ENCODE results near the gene FAM13C. TPM values are rescaled to one million over a fixed set of nuclear protein-coding genes. Genes with fewer than 3 reads are reported as not detected.

FAM13C gene
- total and polyA plus RNA-seq, 2 of the 13 experiments (the other 11 are each of a cell fraction or from before 2014, with no cell fraction given) = 0.07 to 0.26 TPM

GRCh38 chr10:59376846-59377245 lies 14.5 kb upstream of the FAM13C start (continued):
- TF ChIP-seq ZNF350 (CRISPR knock-in tag; IDR thresholded peaks at IDR 0.05; ENCODE audit: borderline replicate concordance, low read depth) (no peak), HOXA9 (CRISPR knock-in tag; IDR thresholded peaks at IDR 0.05; ENCODE audit: borderline replicate concordance) (no peak)

DNA sequence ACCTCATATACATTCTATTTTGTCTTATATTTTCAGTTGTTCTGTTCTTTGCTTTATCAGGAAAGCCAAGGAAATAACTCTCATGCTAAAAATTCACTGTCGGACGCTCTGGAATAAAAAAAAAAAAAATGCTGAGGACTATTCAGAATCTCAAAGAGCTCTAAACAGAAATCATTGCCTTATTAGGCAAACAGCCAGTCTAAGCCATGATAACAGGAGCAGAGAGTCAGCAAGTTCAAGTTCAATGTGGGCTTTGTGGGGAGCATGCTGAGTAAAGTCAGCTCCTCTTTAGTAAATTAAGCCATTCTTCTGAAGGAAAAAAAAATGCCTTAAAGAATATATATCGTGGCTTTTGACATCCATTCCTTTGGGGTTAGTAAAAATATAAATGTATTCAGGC lies 13.6 kb upstream of the FAM13C start:
- Histone ChIP-seq H3K9me3 (ENCODE audit: low read length) (no peaks in the 10 kb centered on the region), H3K4me1 (ENCODE audit: insufficient read depth, low read length) (no peaks in the 10 kb centered on the region), H3K9ac (ENCODE audit: insufficient read depth, low read depth, low read length) (no peak overlapping the region), H3K4me3 (replicated peaks in 1 of 3; ENCODE audit: insufficient read depth in 1 of 3, low read depth in 2 of 3, low read length in 3 of 3) (no peak overlapping the region), H4K20me1 (ENCODE audit: insufficient read depth, low read length) (no peaks in the 10 kb centered on the region), H2AFZ (ENCODE audit: low read length) (no peak overlapping the region), H3K27ac (ENCODE audit: extremely low read length, insufficient read depth, low read length) (no peak overlapping the region), H3K4me2 (ENCODE audit: low read depth, low read length) (no peak overlapping the region), H3K79me2 (ENCODE audit: insufficient read depth, low read length) (no peaks in the 10 kb centered on the region), H3K27me3 (ENCODE audit: control insufficient read depth in 1 of 2, insufficient read depth in 2 of 2, low read length in 2 of 2) (no peaks in the 10 kb centered on the region; a peak in 1 of 5 replicates), H3K36me3 (replicated peaks in 1 of 2; ENCODE audit: control insufficient read depth in 1 of 2, insufficient read depth in 2 of 2, low read length in 2 of 2) (no peaks in the 10 kb centered on the region)
- no TSS peak for BruUV-seq (replicated peaks)
- no peak for ATAC-seq
- ChIA-PET POLR2A (no interaction called here), CTCF (ENCODE audit: low intra/inter-chr PET ratio, low total read pairs) (no interaction called here)
- DNase-seq (ENCODE audit: low spot score) = no peak
- no peak for FAIRE-seq
- WGBS (ENCODE audit: low lambda C conversion rate) = 13% methylated on average over 3 of the region's 3 CpGs
- intact Hi-C loops (cut with micrococcal nuclease; ENCODE audit: unreplicated experiment) (no loop called here), in situ Hi-C loops (cut with HindIII; ENCODE audit: extremely low pct_ligation_motif_present, low pct_unique_long_range_greater_than_20kb) (no loop called here)
- TF ChIP-seq, protein P1, sequence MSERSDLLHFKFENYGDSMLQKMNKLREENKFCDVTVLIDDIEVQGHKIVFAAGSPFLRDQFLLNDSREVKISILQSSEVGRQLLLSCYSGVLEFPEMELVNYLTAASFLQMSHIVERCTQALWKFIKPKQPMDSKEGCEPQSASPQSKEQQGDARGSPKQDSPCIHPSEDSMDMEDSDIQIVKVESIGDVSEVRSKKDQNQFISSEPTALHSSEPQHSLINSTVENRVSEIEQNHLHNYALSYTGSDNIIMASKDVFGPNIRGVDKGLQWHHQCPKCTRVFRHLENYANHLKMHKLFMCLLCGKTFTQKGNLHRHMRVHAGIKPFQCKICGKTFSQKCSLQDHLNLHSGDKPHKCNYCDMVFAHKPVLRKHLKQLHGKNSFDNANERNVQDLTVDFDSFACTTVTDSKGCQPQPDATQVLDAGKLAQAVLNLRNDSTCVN (CRISPR knock-in tag; IDR thresholded peaks at IDR 0.05; ENCODE audit: borderline replicate concordance) = no peak
- no peak for TF ChIP-seq SRSF9 (IDR thresholded peaks at IDR 0.05; ENCODE audit: borderline replicate concordance, insufficient read depth, low read depth, low read length, poor library complexity, severe bottlenecking)
- no peak for TF ChIP-seq ADNP (CRISPR knock-in tag; IDR thresholded peaks at IDR 0.05)
- TF ChIP-seq SATB2 (CRISPR knock-in tag; IDR thresholded peaks at IDR 0.05) = no peak
- TF ChIP-seq ZNF124 (CRISPR knock-in tag; IDR thresholded peaks at IDR 0.05) = no peak
- no peak for TF ChIP-seq ZNF260 (CRISPR knock-in tag; IDR thresholded peaks at IDR 0.05; ENCODE audit: borderline replicate concordance, low read depth)
- TF ChIP-seq KDM1A (CRISPR knock-in tag; IDR thresholded peaks at IDR 0.05) = no peak
- TF ChIP-seq TRIM24 (CRISPR knock-in tag; IDR thresholded peaks at IDR 0.05) = no peak
- TF ChIP-seq STAT5B (CRISPR knock-in tag; IDR thresholded peaks at IDR 0.05) = no peak
- TF ChIP-seq SP2 (CRISPR knock-in tag; IDR thresholded peaks at IDR 0.05) = no peak
- TF ChIP-seq ZNF121 (CRISPR knock-in tag; IDR thresholded peaks at IDR 0.05) = no peak
- TF ChIP-seq HNRNPK (IDR thresholded peaks at IDR 0.05; ENCODE audit: low read depth, low read length, poor library complexity, severe bottlenecking) = no peak
- no peak for TF ChIP-seq MYC (CRISPR knock-in tag; IDR thresholded peaks at IDR 0.05; ENCODE audit: borderline replicate concordance)
- TF ChIP-seq ZNF780A (CRISPR knock-in tag; IDR thresholded peaks at IDR 0.05) = no peak
- no peak for TF ChIP-seq TP53 (CRISPR knock-in tag; conservative IDR thresholded peaks at IDR 0.05)
- no peak for TF ChIP-seq DMTF1 (CRISPR knock-in tag; IDR thresholded peaks at IDR 0.05)
- no peak for TF ChIP-seq FOXA3 (CRISPR knock-in tag; IDR thresholded peaks at IDR 0.05)

Data from HepG2 (cell line).